DOHH2 (cell line): ENCODE data around the gene FMR1.

Experiments used
- H3F3A ChIP-seq: fragments of 200-600 bp; sonication (generic), shearing (Covaris generic); 2 replicates; pipeline ENCODE4 v1.6.0; 2016; ENCODE audit warnings: antibody characterized with exemption, mild to moderate bottlenecking; ENCODE audit not compliant: control insufficient read depth, insufficient read depth
- H3K27ac ChIP-seq: fragments of 200-600 bp; sonication (generic); 2 replicates; pipeline ENCODE4 v1.5.1; 2014; ENCODE audit warnings: low read depth, mild to moderate bottlenecking, low read length, moderate library complexity
- H3K27me3 ChIP-seq: fragments of 200-600 bp; sonication (generic); 2 replicates; pipeline ENCODE4 v1.6.1; 2014; ENCODE audit warnings: mild to moderate bottlenecking, low read length, mixed read lengths; ENCODE audit not compliant: control insufficient read depth
- H3K36me3 ChIP-seq: fragments of 200-600 bp; sonication (generic); 2 replicates; pipeline ENCODE4 v1.6.1; 2014; ENCODE audit warnings: mild to moderate bottlenecking, low read length, moderate library complexity, mixed read lengths; ENCODE audit not compliant: control insufficient read depth
- H3K4me1 ChIP-seq: fragments of 200-600 bp; sonication (generic); 2 replicates; pipeline ENCODE4 v1.6.1; 2014; ENCODE audit warnings: mild to moderate bottlenecking, low read length, mixed read lengths; ENCODE audit not compliant: control insufficient read depth
- H3K4me2 ChIP-seq: fragments of 200-600 bp; sonication (generic); 2 replicates; pipeline ENCODE4 v1.6.0; 2014; ENCODE audit warnings: mild to moderate bottlenecking, low read length, moderate library complexity
- H3K4me3 ChIP-seq: fragments of 200-600 bp; sonication (generic); 2 replicates; pipeline ENCODE4 v1.5.1; 2014; ENCODE audit warnings: mild to moderate bottlenecking, low read length, mixed read lengths
- H3K79me2 ChIP-seq: fragments of 200-600 bp; sonication (generic); 2 replicates; pipeline ENCODE4 v1.6.1; 2014; ENCODE audit warnings: mild to moderate bottlenecking, low read length, mixed read lengths; ENCODE audit not compliant: control insufficient read depth
- H3K9me2 ChIP-seq: fragments of 200-600 bp; sonication (generic); replicated peaks from 2 replicates; pipeline ENCODE4 v1.6.1; 2014; ENCODE audit warnings: mild to moderate bottlenecking, low read length, mixed read lengths; ENCODE audit not compliant: control insufficient read depth
- H3K9me3 ChIP-seq: fragments of 200-600 bp; sonication (generic); 2 replicates; pipeline ENCODE4 v1.6.1; 2014; ENCODE audit warnings: antibody characterized with exemption, low read length, mixed read lengths; ENCODE audit not compliant: control insufficient read depth, insufficient read depth
- H4K20me1 ChIP-seq: fragments of 200-600 bp; sonication (generic); 2 replicates; pipeline ENCODE4 v1.6.0; 2014; ENCODE audit warnings: low read depth, mild to moderate bottlenecking, antibody characterized with exemption, low read length, moderate library complexity; ENCODE audit not compliant: control insufficient read depth, insufficient read depth
- CTCF ChIP-seq: fragments of 200-600 bp; sonication (generic); IDR thresholded peaks from one replicate; pipeline ENCODE4 v1.5.1; 2014; ENCODE audit warnings: antibody characterized with exemption, mild to moderate bottlenecking, low read depth, low read length; ENCODE audit not compliant: poor library complexity, severe bottlenecking
- EZH2phosphoT487 ChIP-seq: fragments of 200-600 bp; sonication (generic); IDR thresholded peaks from 2 replicates; pipeline ENCODE4 v1.6.1; 2017; ENCODE audit warnings: borderline replicate concordance, mild to moderate bottlenecking, antibody characterized with exemption, low read length, moderate library complexity, mixed read lengths

FMR1 gene

GRCh38 chrX:147920161-147920666 lies 8.5 kb downstream of the FMR1 start:
- no peaks in the 10 kb centered on the region for H3K9me3 ChIP-seq
- H4K20me1 ChIP-seq = no peaks in the 10 kb centered on the region
- peaks cover 26% of the 10 kb centered on the region for H3K4me1 ChIP-seq
- no peaks in the 10 kb centered on the region for H3K27me3 ChIP-seq
- 0 out of 2 replicates have a peak, but pooled peaks cover 4% of the 10 kb centered on the region for H3K36me3 ChIP-seq
- H3K4me2 ChIP-seq = no peak overlapping the region
- 0 out of 2 replicates have a peak, but pooled peaks cover 4% of the 10 kb centered on the region for H3F3A ChIP-seq
- H3K4me3 ChIP-seq = no peak overlapping the region
- H3K9me2 ChIP-seq = no peaks in the 10 kb centered on the region
- peaks cover 71% of the 10 kb centered on the region for H3K79me2 ChIP-seq
- no peak overlapping the region for H3K27ac ChIP-seq
- TF ChIP-seq CTCF = no peak
- TF ChIP-seq EZH2phosphoT487 = no peak

- Histone ChIP-seq H3K27me3 (no peaks in the 10 kb centered on the region), H3K4me3 (no peak overlapping the region), H3K79me2 (peaks cover 39% of the 10 kb centered on the region), H3K27ac (no peak overlapping the region), H3K9me2 (no peaks in the 10 kb centered on the region), H3K9me3 (no peaks in the 10 kb centered on the region), H3K4me1 (peaks cover 3% of the 10 kb centered on the region), H3F3A (no peaks in the 10 kb centered on the region), H3K4me2 (no peak overlapping the region), H4K20me1 (no peaks in the 10 kb centered on the region), H3K36me3 (no peaks in the 10 kb centered on the region)
- TF ChIP-seq CTCF (no peak), EZH2phosphoT487 (no peak)
Observed at GRCh38 chrX:147923605-147924004, 11.9 kb downstream of the FMR1 start.

GRCh38 chrX:147927256-147927655 lies 15.5 kb downstream of the FMR1 start:
- Histone ChIP-seq H3K27ac (no peak overlapping the region), H3K36me3 (peaks cover 6% of the 10 kb centered on the region), H3K4me3 (no peak overlapping the region), H3K4me2 (no peak overlapping the region), H3K9me2 (no peaks in the 10 kb centered on the region), H3K27me3 (no peaks in the 10 kb centered on the region), H3K9me3 (no peaks in the 10 kb centered on the region), H3K4me1 (no peaks in the 10 kb centered on the region), H4K20me1 (no peaks in the 10 kb centered on the region), H3K79me2 (peaks cover 7% of the 10 kb centered on the region), H3F3A (no peaks in the 10 kb centered on the region)
- TF ChIP-seq EZH2phosphoT487 (no peak), CTCF (no peak)

GRCh38 chrX:147933815-147934214 lies 22.1 kb downstream of the FMR1 start:
- TF ChIP-seq EZH2phosphoT487 = no peak
- TF ChIP-seq CTCF = no peak
- Histone ChIP-seq H3K79me2 (no peaks in the 10 kb centered on the region), H3K4me2 (no peak overlapping the region), H3K9me2 (no peaks in the 10 kb centered on the region), H3K4me3 (no peak overlapping the region), H3K36me3 (peaks cover 29% of the 10 kb centered on the region), H4K20me1 (no peaks in the 10 kb centered on the region), H3F3A (no peaks in the 10 kb centered on the region), H3K27me3 (no peaks in the 10 kb centered on the region), H3K27ac (no peak overlapping the region), H3K4me1 (no peaks in the 10 kb centered on the region), H3K9me3 (no peaks in the 10 kb centered on the region)
